NAMALWA (cell line): Measurements from ENCODE around the gene AJAP1.

Experiments
- DNase-seq: peaks from one replicate; pipeline ENCODE4 v3.0.0-alpha.2; 2015; ENCODE audit warnings: low spot score

Gene AJAP1

DNA sequence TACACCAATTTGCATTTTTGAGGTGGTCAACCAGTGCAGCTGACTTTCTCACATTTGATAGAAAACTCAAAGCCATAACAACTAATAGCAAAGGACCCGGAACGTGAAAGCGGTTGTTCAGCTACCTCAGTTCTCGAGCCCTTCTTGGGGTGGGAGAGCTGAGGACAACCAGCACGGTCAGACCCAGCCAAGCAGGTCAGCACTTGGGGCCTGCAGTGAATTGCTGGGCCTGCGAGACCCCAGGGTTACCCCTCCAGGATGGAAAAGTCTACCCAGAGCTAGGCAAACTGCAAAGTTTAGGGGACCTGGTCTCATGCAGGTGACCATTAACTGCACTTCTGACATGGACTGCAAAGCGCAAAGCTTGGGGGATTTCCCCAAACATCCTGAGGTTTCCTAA is 23.8 kb upstream of the AJAP1 start:
- peak; percentile 26 for DNase-seq

DNA sequence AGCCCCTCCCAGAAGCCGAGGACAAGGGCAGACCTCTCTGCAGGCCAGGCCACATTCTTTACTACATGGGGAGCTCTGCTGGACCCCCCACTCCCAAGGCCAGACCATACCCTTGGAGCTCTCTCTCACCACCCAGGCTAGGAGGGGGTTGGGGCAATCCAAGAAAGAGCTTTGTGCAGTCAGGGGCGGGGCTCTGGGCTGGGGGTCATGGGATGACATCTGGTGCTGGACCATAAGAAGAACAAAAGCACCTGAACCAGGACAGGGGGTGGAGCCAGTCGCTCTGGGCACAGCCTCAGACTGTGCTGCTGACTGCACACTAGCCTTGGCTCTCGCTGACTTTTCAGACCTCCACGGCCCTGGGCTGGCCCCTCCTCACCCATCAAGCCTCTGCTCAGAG is 23.1 kb upstream of the AJAP1 start:
- DNase-seq = no peak

DNA sequence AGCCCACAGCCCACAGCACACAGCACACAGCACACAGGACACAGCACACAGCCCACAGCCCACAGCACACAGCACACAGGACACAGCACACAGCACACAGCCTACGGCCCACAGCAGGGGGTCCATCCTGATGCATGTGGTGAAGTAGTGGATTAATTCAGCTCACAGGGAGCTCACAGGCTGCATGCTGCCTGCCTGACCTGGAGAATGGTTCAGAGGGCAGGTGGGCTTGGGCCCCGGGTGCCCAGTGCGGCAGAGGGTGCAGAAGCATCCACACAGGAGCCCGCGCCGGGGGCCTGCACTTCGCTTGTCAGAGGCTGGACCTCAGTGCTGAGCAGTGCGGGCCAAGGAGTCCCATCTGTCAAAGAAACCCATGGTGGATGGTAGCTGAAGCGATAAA is 21.1 kb upstream of the AJAP1 start:
- no peak for DNase-seq

DNA sequence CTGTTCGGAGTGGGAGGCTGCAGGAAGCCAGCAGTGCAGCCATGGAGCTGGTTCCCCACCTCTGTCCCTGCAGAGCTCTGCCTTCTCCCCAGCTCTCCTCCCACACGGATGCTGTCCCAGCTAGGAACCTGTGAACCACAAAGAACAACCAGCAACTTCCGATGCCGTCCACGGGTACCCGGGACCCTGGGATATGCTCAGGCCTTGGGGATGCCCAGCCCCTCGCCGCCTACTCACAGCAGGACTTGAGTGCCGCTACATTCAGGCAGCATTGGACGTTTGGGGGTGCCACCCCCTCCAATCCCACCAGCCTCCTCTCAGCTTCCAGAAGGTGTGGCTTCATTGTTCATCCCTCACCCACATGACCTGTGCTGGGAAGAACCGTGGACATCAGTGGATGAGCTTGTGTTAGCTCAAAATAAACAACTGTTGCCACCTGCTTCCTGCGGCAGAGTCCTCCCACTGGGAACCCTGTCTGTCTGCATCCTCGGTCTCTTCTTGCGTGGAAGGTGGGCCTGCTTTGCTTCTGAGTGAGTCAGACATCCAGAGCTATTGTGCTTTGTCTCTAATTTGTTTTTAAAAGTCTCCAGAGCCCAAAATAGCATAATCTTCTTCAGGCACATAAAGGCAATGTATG is 20.1 kb upstream of the AJAP1 start:
- no peak for DNase-seq

DNA sequence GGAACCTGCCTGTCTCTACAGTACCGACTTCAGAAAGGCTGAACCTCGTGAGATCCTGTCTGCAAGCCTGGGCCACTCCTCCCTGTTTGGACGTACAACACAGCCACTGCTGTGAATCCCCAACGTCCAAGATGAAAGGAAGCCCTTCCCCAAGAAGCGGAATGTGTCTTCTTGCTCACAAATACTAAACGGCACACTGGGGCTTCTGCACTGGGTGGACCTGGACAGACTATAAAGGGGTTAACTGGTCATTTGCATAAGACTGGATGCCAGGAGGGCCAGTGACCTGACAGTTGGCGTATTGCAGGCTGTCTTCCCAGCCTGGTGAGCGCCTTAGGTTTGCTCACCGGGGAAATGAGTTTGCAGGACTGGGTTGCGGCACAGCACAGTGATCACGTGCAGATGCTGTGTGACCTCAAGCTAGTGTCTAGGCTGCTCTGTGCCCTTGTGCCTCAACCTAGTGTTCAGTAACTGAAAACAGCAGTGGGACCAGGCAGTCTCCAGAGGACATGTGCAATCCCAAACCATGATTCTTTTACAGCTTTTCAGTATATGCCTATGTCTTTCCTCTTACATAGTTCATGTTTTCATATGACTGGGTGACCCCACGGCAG is 19.5 kb upstream of the AJAP1 start:
- no peak for DNase-seq

DNA sequence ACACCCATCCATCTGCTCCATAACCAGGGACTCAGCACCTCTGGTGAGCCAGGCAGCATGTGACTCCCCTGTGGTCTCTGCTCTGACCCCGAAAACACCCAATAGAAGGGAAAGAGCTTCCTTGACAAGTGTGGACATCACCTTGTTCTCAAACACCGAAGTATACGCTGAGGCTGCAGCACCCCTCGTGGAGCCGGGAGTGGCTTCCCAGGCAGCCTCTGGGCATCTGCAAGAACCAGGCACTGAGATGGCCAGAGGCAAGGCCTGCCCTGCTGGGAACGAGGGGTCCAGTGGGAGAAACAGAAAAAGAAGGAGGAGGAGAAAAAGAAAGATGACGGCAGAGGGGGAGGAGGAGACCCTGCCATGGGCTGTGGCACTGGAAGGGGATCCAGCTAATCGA is 18.2 kb upstream of the AJAP1 start:
- DNase-seq = no peak

DNA sequence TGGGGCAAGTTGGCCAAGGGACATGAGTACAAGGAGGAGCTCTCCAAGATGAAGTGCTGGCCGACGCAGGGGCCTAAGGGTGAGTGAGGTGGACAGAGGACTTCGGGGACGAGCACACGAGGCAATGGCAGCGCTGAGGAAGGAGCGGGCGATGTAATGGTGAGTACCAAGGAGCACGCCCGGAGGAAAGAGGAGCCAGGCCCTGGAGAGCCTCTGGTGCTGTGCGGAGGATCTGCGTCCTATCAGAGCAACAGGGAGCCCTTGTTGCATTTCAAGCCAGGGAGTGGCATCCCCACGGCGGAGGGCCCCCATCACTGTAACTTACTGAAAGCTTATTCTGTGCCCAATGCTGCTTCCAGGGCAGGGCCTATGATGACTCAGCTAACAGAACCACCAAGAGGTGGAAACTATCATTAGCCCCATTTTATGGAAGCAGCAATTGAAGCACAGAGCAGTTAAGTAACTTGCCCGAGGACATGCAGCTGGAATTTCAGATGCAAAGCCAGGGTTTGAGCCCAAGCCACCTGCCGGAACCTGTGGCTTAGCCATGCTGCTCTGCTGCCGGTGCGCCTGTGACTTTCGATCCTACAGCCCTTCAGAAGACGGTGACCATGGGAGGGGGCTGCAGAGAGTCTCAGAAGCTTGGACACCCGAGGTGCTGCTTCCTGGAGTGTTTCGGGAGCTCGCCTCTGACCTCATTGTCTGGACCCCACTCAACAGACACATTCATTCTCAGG is 17.6 kb upstream of the AJAP1 start:
- no peak for DNase-seq

DNA sequence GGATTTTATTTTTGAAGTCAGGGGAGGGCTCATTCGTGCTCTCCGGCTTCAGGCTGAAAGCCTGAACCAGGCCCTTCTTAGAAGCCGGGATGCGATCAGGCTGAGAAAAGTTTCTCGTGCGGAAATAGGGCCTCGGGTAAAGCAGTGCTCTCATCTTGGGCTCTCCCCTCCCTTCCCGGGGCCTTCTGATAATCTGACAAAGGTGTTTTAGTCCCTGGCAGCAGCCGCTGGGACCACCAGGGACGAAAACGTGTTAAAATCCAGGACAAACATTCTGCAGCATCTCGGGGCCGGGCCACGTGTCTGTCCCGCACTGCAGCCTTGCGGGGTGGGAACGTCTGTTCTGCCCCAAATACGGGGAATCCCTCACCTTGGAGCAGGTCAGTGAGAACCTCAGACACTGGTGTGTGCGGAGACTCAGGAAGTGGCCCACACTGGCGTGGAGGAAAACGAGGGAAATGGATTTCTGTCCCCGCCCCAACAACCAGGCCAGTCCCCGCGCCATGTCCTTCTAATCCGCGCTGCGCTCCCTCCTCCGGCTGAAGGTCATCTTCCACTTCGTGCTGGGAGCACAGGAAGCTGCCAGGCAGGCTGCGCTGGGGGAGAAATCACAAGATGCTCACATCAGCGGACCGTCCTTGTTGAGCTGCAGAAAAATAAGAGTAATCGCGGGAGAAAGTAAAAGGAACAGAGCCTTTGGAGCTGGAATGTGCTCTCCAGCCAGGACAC is 16.6 kb upstream of the AJAP1 start:
- no peak for DNase-seq

DNA sequence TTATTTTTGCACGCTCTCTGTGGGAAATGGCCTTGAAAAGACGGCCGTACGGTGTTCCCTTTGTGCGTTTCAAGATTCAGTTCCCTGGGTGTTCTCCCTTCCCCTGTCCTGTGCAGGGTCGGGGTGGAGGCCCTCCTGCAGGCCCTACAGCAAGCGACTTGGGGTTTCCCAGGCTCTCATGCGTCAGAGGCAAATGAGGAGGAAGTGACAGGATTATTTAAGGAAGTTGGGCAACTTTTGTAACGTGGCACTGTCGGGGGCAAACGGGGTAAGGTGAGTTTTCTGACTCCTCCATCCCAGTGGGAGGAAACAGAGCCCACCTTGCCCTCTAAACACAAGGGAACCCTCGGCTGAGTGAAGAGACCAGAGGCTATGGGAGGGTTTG is 16.1 kb upstream of the AJAP1 start:
- peak; percentile 27 for DNase-seq

DNA sequence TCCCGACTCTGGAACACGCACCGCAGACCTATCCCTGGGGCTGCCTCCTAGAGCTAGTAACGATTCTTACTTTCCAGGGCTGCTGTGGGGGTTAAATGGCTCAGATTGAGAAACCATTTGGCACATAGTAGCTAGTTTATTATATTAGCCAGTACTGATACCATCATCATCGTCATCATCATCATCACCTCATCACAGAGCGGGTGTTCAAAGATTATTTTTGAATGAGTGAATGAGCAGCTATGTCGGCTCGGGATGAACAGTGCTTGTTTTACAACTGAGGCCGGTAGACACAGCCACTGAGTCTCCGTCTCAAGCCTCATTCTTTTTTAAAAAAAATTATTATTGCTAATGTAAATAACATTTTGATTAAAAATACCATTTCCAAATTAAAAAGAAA is 13.5 kb upstream of the AJAP1 start:
- DNase-seq = no peak

DNA sequence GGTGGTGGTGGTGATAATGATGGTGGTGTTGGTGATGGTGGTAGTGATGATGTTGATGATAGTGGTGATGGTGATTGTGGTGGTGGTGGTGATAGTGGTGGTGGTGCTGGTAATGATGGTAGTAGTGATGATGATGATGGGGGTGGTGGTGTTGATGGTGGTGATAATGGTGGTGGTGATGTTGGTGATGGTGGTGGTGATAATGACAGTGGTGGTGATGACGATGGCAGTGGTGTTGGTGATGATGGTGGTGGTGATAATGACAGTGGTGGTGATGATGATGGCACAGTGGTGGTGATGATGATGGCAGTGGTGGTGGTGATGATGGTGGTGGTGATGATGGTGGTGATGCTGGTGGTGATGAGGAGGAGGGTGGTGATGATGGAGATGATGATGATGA is 7.0 kb upstream of the AJAP1 start:
- DNase-seq = no peak

DNA sequence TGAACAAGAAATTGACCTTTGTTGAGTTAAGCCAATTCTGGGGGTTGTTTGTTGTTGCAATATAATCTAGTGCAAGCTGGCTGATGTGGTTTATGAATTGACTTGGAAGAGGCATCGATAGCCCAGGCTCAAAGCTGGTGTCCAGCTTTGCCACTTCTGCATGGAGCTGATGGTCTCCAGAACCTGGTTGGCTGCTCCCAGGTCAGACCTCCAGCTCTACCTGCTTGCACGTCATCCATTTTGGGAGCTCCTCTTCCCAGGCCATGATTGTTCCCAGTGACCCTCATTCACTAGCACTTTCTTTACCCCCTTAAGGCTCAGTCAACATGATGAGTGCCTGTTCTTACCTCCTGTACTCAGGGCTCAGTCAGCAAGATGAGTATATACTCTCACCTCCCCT is 5.8 kb upstream of the AJAP1 start:
- no peak for DNase-seq

DNA sequence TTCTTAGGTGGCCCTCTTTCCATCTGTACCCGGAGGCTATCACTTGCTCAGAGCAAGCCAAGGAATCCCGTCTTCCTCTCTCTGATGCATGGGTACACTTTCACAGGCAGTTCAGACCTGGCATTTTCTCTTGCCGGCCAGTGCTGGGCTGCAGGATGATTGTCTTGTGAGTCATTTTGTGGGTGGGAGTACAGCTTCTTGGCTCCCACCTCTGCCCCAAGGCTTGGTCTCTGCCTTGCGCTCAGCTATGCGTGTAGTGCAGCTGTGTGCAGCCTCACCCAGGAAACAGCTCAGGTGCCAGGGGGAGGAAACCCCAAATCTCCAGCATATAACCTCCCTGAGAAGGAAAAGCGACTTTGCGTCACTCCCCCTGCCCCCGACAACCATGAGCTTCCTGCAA is 3.9 kb upstream of the AJAP1 start:
- DNase-seq = peak; percentile 34

DNA sequence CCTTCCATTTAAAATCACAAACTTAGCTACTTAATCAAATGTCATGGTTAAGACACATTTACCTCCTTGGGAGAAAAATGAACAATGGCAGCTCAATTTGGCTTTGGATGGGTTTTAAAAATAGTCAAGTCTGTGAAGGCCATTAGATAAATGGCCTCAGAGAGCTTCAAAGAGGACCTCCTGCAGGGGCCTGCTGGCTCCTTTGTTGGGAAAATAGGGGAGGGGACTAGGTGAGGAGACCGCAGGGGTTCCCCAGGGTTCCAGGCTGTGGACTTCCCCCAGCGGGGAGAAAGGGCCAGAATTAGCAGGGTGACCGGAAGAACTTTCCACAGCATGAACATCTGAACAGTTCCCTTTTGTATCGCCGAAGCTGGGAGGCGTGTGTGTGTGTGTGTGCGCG is 3.4 kb upstream of the AJAP1 start:
- DNase-seq = no peak

DNA sequence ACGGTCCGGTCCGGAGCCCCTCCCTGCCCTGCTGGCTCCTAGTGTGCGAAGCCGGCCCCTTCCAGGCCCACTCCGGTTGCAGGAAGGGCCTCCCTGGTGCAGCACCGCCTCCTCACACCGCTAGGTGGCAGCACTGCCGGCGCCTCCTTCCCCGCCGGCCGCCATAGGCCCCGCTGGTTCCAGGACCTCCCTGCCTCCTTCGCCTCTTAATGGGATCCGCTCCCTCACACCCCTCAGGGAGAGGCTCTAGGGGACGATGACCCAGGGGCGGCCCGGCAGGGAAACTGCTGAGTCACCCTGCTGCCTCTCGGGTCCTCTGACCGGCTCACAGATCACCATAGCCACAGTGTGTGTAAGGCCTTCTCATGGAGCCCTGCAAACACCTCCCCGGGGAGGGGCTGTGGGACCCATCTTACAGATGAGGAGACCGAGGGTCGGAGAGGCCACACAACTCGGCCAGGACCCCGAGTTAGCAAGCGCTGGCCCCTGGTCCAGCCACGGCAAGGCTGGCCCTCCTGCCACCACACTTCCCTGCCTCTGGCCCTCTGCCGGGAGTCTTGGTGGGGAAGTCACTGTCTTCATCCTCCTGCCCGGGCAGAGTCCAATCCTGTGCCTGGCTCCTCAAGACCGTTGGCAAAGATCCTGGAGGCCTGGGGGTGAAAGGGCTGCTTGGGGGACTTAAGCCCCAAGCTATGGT is 1.6 kb upstream of the AJAP1 start:
- DNase-seq = peak; percentile 71

DNA sequence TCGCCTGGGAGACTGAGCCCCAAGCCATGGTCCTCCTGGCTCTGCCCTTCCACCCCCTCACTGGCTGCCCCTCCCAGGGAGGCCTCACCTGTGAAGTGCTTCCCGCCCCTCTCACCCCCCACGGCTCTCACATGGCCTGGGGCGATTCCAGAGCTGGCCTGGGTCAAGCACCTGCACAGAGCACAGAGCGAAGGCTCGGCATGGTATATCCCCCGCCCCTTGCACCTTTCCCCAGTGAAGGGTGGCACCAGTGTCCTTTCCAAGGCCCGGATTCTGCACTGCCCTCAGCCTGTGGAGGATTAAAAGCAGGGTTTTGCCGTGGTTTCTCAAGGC is 1.1 kb upstream of the AJAP1 start:
- no peak for DNase-seq

DNA sequence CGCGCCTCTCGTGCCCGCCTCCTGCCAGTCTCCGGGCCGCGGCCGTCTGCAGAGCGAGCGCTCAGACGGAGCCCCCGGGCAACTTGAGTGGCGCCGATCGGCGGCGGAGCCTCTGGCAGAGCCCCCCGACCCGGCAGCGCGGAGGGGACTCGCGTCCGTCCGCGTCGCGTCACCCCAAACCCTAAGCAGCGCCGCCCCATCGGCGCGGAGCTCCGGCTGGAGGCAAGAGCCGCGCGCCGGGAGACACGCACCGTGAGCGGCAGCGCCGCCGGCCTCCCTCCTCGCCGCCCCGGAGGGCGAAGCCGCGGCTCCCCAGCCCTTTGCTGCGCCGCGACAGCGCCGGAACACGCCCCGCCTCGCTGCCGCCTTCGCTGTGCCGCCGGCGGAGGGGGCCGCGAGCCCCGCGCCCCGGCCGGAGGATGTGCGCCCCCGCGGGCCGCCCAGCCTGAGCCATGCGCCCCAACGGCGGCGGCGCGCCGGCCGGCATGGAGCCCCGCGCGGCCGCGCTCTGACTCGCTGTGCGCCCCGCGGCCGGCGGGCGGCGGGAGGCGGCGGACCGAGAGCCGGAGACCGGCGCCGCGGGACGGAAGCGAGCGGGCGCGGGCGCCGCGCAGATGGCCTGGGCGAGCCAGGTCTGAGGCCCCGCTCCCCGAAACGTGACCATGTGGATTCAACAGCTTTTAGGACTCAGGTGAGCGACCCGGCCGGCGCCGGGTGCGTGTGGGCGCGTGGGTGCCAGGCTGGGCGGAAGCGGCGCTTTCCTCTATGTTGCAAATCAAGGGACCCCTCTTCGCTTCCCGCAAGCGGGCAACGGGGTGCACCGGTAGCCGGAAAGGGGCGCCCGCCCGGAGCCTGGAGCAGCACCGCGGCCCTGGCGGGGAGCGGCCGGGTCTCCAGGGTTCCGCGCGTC is 610 bp downstream of the AJAP1 start:
- no peak for DNase-seq

DNA sequence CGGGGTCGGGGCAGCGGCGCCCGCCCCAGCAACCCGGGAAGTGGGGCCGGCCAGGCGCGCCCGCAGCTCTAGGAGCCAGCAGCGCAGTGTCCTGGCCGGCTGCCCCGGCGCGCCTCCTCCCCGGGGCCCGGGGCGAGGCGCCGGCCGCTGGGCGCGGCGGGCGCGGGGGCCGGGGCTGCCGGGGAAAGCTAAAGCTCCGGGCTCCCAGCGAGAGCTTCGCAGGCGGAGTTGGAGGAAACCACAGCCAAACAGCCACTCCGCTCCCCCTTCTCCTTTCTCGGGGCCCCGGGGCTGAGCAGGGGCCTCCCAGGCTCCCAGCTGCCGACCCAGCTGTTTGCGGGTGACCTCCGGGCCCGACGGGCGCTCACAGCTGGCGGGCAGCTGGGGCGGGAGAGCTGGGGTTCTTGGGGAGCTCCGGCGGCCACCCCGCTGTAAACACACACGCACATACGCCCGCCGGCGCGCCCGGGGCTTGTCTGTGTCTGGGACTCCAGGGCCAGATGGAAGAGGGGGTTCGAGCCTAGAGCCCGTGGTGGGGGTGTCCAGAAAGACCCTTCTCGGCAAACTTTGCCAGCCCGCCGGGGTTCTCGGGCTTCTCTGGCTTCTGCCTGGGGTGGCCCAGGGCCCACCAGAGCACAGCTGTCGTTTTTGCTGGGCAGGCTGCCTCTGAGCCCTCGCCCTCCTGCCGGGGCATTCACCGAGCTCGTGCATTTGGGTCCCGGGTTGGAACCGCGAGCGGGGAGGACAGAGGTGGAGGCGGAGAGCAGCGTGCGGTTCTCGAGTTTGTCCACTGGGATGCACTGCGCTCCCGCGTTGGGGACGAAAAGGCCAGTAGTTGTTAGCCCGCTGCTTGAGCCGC is 1.5 kb downstream of the AJAP1 start:
- peak; percentile 48 for DNase-seq

DNA sequence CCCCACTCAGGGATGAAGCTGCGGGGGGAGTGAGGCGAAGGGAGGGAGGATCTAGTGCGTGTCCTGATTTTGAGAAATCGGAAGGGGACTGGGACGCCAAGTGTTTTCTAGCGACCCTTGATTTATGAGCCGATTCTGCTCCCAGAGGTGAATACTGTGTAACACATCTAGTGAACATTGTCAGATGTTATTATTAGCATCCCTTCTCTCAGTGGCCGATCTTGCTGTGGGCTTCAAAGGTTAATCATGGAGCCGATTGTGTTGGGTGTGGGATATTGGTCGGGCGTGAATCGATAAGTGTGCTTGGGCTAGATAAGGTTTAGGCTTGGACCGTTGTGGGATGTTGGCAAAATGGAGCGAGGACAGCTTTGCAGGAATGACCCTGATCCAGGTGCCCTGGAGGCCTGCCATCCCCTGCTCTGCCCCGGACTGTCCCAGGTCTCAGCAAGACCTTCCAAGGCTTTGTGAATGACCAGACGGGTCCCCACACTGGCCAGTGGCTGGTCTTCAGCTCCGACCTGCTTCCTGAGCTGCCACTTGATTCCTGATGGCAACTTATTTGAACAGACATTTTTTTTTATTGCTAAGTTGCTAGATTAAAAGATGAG is 2.2 kb downstream of the AJAP1 start:
- DNase-seq = no peak

DNA sequence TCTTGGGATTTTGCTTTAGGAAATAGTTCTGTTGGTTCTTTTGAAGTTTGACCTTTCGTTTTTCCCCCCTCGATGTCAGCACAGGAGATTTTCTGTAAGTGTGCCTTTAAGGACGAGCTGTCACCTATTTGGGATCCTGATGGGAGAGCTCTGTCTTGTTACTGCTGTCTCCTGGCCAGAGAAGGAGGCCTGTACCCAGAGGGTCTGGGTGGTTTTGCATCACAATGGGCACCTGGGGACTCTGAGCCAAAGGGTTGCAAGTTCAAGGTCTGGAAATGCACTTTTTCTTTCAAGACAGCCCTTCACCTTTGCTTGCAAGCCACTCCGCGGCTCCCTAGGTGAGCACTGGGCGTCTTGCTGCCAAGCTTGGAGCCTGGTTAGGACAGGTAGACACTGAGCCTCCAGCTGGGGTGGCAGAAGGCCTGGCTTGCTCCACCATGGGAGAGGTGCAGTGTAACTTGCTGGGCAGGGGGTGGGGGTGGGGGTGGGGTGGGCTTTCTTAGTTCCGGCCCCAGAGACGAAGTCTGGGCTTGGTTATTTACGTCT is 2.9 kb downstream of the AJAP1 start:
- DNase-seq = no peak
